ENCODE data around the gene PFKFB4. TPM values are rescaled to one million over a fixed set of nuclear protein-coding genes. Genes with fewer than 3 reads are reported as not detected.

PFKFB4 gene
- total and polyA plus RNA-seq, 8 donors = 6.5 to 18.8 (median 7.9) TPM

DNA sequence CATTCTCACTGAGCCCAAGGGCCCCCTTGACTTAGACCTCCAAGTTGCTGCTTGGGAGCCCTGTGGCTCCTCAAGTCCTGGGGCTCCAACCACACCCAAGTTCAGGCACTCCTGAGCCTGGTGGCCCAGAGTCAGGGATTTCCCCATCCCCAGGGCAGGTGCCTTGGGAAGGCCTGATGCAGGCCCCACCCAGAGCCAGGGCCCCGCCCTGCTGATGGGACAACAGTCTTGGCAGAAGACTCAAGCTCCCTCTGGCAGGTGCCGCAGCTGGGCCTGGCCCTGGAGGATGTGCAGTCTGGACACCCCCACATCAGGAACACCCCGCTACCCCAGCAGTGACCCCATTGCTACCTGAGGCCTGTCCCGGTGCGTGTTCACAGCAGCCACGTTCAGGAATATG is 35.0 kb downstream of the PFKFB4 start:
- ATAC-seq = no peak
- H3K36me3 ChIP-seq = peaks cover 0 to 74% of the 10 kb centered on the region in 2 donors
- no peak for TF ChIP-seq CTCF (IDR thresholded peaks at IDR 0.05)
- DNase-seq = no peak
- H3K9me3 ChIP-seq = no peaks in the 10 kb centered on the region
- intact Hi-C loops (cut with DNase I) = no loop called here
- H3K27ac ChIP-seq = no peak overlapping the region
- no peaks in the 10 kb centered on the region for H3K27me3 ChIP-seq
- no peak overlapping the region for H3K4me3 ChIP-seq
- peaks cover 0 to 8% of the 10 kb centered on the region in 2 donors for H3K4me1 ChIP-seq

DNA sequence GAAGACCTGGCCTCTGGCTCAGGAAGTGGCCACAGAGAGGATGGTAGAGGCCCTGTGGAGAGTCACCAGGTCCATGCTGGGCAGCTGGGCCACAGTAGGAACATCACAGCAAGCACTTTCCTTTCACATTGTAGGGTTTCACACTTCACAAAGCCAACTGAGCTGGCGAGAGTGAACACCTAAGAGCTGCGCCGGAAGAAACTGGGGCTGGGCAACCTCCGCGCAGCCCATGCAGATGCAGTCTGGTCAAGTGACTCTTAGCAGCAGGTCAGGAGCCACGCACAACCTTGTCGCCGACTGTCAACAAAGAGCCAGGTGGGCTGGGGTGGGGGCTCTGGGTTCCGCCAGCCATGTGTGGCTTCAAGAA is 37.3 kb downstream of the PFKFB4 start:
- H3K4me3 ChIP-seq = no peak overlapping the region
- no peak for TF ChIP-seq CTCF (IDR thresholded peaks at IDR 0.05)
- no peaks in the 10 kb centered on the region for H3K27me3 ChIP-seq
- H3K27ac ChIP-seq = no peak overlapping the region
- DNase-seq (no peak), ATAC-seq (no peak)
- intact Hi-C loops (cut with DNase I) = no loop called here
- H3K36me3 ChIP-seq = peaks cover 0 to 56% of the 10 kb centered on the region in 2 donors
- no peaks in the 10 kb centered on the region for H3K4me1 ChIP-seq
- no peaks in the 10 kb centered on the region for H3K9me3 ChIP-seq

DNA sequence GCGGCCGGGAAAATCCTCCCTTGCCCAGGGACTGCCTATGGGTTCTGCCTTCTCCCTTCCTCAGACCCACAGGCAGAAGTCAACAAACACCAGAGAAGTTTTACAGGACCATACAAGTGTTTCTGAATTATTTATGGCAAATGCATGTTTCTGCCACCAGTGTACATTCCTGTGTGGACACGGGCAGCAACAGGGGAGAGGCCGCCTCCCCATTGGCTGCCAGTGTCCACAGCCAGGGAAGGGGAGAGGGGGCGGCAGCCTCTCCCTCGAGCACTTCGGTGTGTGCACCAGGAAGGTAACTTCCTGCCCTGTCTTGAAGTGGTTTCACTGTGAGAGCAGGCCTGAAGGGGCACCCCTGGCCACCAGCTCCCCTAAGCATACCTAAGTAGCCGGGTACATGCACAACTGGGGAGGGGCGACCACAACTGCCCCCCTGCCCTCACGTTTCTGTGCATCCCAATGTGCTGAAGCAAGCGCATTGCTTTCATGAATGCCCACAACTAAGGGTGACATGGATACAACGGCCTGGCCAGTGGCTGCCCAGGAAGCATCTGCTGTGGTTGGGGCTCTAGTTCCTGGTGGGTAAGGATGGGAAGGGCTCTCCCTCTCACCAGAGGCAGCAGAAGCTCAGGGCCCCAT is 37.8 kb downstream of the PFKFB4 start:
- no peaks in the 10 kb centered on the region for H3K9me3 ChIP-seq
- DNase-seq = no peak
- intact Hi-C loops (cut with DNase I) = no loop called here
- no peak overlapping the region for H3K4me3 ChIP-seq
- peaks cover 0 to 55% of the 10 kb centered on the region in 2 donors for H3K36me3 ChIP-seq
- no peaks in the 10 kb centered on the region for H3K27me3 ChIP-seq
- no peak overlapping the region for H3K27ac ChIP-seq
- TF ChIP-seq CTCF (IDR thresholded peaks at IDR 0.05) = no peak
- ATAC-seq = peak; percentile 34
- H3K4me1 ChIP-seq = no peaks in the 10 kb centered on the region

DNA sequence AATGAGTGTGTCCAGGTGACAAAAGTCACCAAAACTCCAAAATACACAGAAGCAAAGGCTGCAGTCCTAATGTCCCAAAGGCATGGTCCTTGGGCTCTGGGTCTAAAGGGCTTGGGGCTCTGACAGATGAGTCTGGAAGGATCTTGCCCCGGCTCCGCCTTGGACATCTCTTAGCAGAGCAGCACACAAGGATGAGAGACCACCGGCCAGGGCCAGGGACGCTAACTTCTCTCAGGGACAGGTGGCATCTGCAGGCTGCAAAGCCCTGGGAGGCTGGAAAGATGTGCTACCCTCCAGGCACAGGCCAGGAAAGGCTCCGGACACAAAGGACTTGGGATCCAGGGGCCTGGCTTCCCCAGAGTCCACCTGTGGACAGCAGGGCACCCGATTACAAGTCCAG is 38.5 kb downstream of the PFKFB4 start:
- Histone ChIP-seq H3K4me3 (no peak overlapping the region), H3K27ac (no peak overlapping the region), H3K9me3 (no peaks in the 10 kb centered on the region), H3K36me3 (peaks cover 0 to 48% of the 10 kb centered on the region in 2 donors), H3K4me1 (no peaks in the 10 kb centered on the region), H3K27me3 (no peaks in the 10 kb centered on the region)
- DNase-seq (no peak), ATAC-seq (no peak)
- no peak for TF ChIP-seq CTCF (IDR thresholded peaks at IDR 0.05)
- intact Hi-C loops (cut with DNase I) = no loop called here

DNA sequence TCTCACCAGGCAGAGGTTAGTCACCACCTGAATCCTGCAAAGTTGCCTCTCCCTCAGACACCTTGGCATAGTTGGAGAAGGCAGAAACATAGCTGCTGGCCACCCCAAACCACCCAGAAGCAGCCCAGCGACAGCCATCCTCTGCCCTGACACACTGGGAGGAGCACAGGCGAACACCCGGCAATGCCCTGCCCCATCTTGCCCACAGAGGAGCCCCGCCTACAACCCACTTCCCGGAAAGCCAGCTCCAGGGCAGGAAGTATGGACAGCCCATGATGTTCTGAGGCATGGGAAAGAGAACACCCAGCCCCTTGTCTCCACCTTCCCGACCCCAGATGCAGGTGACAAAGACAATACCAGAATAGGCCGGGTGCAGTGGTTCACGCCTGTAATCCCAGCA is 40.0 kb downstream of the PFKFB4 start:
- Histone ChIP-seq H3K27ac (no peak overlapping the region), H3K36me3 (peaks cover 0 to 36% of the 10 kb centered on the region in 2 donors), H3K9me3 (no peaks in the 10 kb centered on the region), H3K4me3 (no peak overlapping the region), H3K4me1 (no peaks in the 10 kb centered on the region), H3K27me3 (no peaks in the 10 kb centered on the region)
- TF ChIP-seq CTCF (IDR thresholded peaks at IDR 0.05) = no peak
- intact Hi-C loops (cut with DNase I) = no loop called here
- no peak for ATAC-seq
- no peak for DNase-seq
